Right renal cortex interstitium (tissue), 3 donors: ENCODE data around the gene OR52R1. TPM values are rescaled to one million over a fixed set of nuclear protein-coding genes. Genes with fewer than 3 reads are reported as not detected.
"Not testable (repeated sequence)": the region's sequence is repeated elsewhere in the genome, so short reads cannot be mapped to it uniquely, and the experiment has no call there.

Source experiments
- DNase-seq, 3 donors: peaks; one replicate each; pipeline ENCODE4 v3.0.0-alpha.2; 2013; ENCODE audit warnings: low read depth in 3 of 3, low spot score in 2 of 3
- polyA plus RNA-seq, 3 donors: library from polyadenylated mRNA; unstranded; fragments of 120-200 nt; gene quantifications; one replicate each; pipeline ENCODE4 v1.2.1, GENCODE V29; 2013; ENCODE audit not compliant: insufficient read length in 3 of 3

OR52R1 gene
- polyA plus RNA-seq, result not detected

DNA sequence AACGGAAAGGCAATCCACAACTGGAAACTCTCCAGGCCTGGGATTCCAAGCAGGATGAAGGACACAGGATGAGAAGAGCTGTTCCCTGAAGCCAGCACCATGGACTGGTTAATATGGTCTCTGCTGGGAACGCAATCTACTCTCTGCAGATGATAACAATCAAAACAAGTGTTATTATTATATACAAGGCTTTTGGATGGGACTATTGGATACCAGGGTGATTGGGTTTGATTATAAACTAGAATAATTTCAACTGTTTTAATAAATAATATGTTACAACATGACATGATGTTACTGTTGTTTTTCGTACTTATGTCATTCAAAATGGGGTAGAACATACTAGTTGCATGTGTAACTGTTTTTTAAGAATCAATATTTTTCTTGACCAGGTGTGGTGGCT lies at the start of gene OR52R1:
Gene OR52R1, minus strand, starts transcription at position 101 of the 400 bp plus-strand sequence. Its CDS starts 0 bp downstream, at position 101.
- no peak for DNase-seq

DNA sequence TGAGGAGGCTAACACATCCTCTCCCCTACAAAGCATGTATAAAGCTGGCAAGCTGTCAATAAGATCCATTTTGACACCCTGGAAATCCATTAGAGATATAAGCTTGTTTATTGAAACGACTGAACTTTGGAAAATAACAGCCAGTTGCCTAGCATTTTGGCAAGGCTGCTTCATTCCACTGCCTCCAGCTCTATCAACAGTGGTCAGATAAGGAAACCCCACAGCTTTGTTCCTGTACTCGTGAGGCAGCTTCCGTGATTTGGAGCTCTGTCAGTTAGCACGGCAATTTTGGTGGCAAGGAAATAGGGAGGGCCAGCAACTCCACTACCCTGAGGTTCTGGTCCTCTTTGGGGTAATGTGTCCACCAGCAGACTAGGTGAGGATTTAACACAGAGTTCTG lies 46.9 kb upstream of the OR52R1 start:
- no peak for DNase-seq

DNA sequence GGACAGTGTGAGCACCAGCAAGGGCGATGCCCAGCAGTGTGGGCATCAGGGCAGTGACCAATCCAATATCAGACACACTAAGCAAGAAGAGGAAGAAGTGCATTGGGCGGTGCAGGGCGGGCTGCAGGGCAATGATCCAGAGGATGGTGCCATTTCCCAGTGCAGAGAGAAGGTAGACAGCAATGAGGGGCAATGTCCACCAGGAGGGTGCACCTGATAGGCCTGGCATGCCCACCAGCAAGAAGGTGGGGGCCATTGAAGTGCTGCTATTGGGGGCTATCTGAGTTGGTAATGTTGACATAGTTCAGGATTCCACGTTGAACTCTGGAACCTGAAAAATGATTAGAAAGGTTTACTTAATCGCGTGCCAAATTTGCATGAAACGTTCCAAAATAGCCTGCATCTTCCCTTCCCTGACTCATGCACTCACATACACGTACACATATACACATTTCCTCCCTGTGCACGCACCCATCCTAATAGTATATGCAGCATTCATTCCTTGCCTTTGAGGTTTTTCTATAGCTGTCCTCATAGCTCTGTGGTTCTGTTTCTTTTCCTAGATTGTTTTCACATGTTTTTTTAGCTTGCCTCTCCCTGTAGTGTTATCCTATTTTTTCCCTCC lies 44.8 kb upstream of the OR52R1 start, which contains the start of gene OR51S1:
Gene OR51S1, minus strand, starts transcription at position 301 of the 625 bp plus-strand sequence. Its CDS starts 0 bp downstream, at position 301.
- no peak for DNase-seq

DNA sequence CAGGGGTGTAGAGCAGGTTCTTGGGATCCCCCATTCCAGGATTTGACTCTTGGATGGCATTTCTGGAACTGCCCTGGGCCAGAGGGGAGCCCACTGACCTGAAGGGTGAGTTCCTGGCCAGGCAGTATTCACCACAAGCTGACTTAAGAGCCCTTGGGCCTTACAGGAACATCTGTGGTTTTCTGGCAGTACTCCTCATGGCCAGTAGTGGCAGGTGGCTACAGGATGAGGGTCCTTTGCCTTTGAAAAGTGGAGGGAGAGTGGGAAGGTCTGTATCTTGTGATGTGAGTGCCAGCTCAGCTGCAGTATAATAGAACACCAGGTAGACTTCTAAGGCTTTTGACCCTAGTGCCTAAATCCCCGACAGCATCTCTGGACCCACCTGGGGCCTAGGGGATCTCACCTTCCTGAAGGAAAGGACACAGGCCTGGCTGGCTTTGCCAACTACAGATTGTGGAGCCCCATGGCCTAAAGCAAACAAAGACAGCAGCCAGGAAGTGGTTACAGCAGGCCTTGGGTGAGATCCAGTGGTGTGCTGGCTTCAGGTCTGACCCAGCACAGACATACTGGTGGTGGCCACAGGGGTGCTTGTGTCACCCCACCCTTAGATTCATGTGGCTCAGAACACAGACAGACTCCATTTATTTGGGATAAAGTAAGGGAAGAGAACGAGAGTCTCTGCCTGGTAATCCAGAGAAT lies 35.8 kb upstream of the OR52R1 start:
- DNase-seq, result no peak

DNA sequence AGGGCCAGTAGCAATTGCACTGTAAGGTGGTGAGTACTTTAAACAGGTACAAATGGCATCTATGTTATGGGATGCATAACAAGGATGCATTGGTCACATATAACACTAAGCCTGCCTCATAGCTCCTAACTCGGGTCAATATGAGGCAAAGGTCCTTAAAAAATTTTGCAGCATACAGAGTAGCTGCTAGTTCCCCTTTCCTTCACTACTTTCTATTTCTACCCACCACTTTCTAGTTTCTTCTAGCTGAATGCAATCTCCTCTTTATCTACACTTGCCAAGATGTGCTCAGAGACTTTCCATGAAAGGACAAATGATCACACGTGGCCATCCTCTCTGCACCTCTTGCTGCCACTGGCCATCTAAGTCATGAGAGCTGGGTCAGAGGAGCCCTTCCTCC lies 26.7 kb upstream of the OR52R1 start:
- no peak for DNase-seq

- DNase-seq, result no peak
Observed at GRCh38 chr11:4830346-4830745, 26.2 kb upstream of the OR52R1 start.

DNA sequence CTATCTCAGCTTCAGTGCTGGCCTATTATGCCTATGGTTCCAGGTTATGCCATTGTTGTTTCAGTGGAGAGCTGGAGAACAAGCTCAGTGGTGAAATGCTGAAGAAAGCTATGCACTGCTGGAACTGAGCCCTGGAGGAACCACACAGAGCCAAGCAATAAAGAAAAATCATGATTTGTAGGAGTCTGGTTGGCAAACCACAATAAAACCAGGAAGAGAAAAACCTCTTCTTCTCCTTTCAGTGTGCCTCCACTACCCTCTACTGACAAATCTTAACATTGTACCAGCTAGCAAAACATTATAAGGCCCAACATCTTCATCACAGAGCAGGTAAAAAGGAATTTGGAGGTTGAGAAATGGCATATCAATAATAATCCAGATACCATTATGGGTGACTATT lies 22.2 kb upstream of the OR52R1 start:
- DNase-seq, result peak in 2 of 3 donors; percentile 25 to 29

DNA sequence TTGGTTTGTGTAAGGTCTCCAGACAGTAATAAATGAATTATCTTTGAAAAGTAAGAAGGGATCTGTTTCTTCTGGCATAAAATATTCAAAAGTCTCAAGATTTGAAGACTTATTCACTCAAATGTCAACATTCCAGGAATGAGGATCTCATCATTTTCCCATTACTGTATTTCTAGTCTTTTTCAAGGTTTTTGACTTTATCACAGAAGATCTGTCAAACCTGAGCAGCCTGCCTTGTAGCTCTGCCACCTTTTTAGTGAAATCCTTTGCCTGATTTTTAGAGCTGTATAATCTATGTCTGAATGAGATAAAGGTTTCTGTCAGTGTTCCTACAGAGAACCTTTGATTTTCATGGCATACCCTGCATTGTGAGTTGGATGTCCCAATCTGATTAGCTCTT lies 21.0 kb upstream of the OR52R1 start:
- no peak for DNase-seq

- no peak for DNase-seq
Observed at GRCh38 chr11:4821021-4821420, 16.8 kb upstream of the OR52R1 start, which contains the start of gene OR51F2. TSS of gene OR51F2 (plus strand) at chr11:4821321. CDS start at chr11:4821422, 101 bp downstream.

- no peak for DNase-seq
Observed at GRCh38 chr11:4809246-4809645, 5.1 kb upstream of the OR52R1 start.

- DNase-seq, result no peak
Observed at GRCh38 chr11:4808476-4808875, 4.3 kb upstream of the OR52R1 start.

DNA sequence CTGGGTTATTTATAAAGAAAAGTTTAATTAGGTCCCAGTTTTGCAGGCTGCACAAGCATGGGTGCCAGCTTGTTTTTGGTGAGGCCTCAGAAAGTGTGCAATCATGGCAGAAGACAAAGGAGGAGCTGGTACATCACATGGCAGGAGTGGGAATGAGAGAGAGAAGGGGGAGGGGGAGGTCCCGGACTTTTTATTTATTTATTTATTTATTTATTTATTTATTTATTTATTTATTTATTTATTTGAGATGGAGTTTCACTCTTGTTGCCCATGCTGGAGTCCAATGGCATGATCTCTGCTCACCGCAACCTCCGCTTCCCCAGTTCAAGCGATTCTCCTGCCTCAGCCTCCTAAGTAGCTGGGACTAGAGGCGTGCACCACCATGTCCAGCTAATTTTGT lies 2.9 kb downstream of the OR52R1 start:
- DNase-seq, result not testable (repeated sequence)

- no peak for DNase-seq
Observed at GRCh38 chr11:4798427-4799183, 5.6 kb downstream of the OR52R1 start.

- DNase-seq, result no peak
Observed at GRCh38 chr11:4797206-4797605, 7.0 kb downstream of the OR52R1 start.

GRCh38 chr11:4782454-4782853 lies 21.7 kb downstream of the OR52R1 start:
- DNase-seq, result no peak

- no peak for DNase-seq
Observed at GRCh38 chr11:4769838-4770237, 34.3 kb downstream of the OR52R1 start, which contains the start of gene OR51F1. TSS of gene OR51F1 (minus strand) at chr11:4769938. CDS start at chr11:4769938, 0 bp downstream.

- DNase-seq, result no peak
Observed at GRCh38 chr11:4768094-4768493, 36.1 kb downstream of the OR52R1 start.

- no peak for DNase-seq
Observed at GRCh38 chr11:4766420-4767043, 37.6 kb downstream of the OR52R1 start.

GRCh38 chr11:4763096-4763495 lies 41.1 kb downstream of the OR52R1 start:
- no peak for DNase-seq
